K562 (cell line): ENCODE measurements around the gene RCOR1. TPM values are rescaled to one million over a fixed set of nuclear protein-coding genes. Genes with fewer than 3 reads are reported as not detected.
A peak's percentile ranks its signal among the peaks of the same experiment; 100 is the strongest.

ENCODE experiments used
- BRD4 ChIP-seq: fragments of 200-600 bp; sonication (generic); IDR thresholded peaks from 2 replicates; pipeline ENCODE4 v1.6.1; 2017; ENCODE audit warnings: inconsistent platforms
- GATA2 ChIP-seq: sonication (generic); formaldehyde crosslinking; IDR thresholded peaks from 2 replicates; pipeline ENCODE4 v1.4.0; 2020; ENCODE audit warnings: mild to moderate bottlenecking, missing genetic modification reagents
- KAT7 ChIP-seq: sonication (generic); formaldehyde crosslinking; IDR thresholded peaks from 2 replicates; pipeline ENCODE4 v1.8.0; 2022; ENCODE audit warnings: missing genetic modification reagents, mild to moderate bottlenecking, borderline replicate concordance
- MAZ ChIP-seq, 2 experiments: fragments of 450-650 bp in 1 of 2; sonication (generic) in 1 of 2; formaldehyde crosslinking; IDR thresholded peaks in 1 of 2; conservative IDR thresholded peaks in 1 of 2; 2 replicates each; pipeline versions ENCODE4 v1.4.0 to v1.5.0; 2020; ENCODE audit warnings: mild to moderate bottlenecking in 1 of 2, missing genetic modification reagents in 1 of 2
- PCBP1 ChIP-seq: fragments of 200-400 bp; formaldehyde crosslinking; IDR thresholded peaks from 2 replicates; pipeline ENCODE4 v1.6.1; 2018; ENCODE audit warnings: mild to moderate bottlenecking, low read depth, low read length; ENCODE audit not compliant: poor library complexity, severe bottlenecking
- PKNOX1 ChIP-seq: fragments of 450-650 bp; IDR thresholded peaks from 2 replicates; pipeline ENCODE4 v1.6.1; 2016
- POLR2AphosphoS5 ChIP-seq: IDR thresholded peaks from 2 replicates; pipeline ENCODE4 v1.6.1; 2011; ENCODE audit warnings: mild to moderate bottlenecking, low read depth, low read length, moderate library complexity; ENCODE audit not compliant: control insufficient read depth, insufficient read depth
- PRDM10 ChIP-seq: fragments of 450-650 bp; IDR thresholded peaks from 2 replicates; pipeline ENCODE4 v1.6.1; 2018; ENCODE audit not compliant: partially characterized antibody
- TAF1 ChIP-seq: IDR thresholded peaks from 2 replicates; pipeline ENCODE4 v1.6.1; 2011; ENCODE audit warnings: mild to moderate bottlenecking, low read length, moderate library complexity; ENCODE audit not compliant: insufficient read depth, control insufficient read depth, severe bottlenecking; ENCODE audit errors: extremely low read depth
- ZBTB49 ChIP-seq: sonication (generic); formaldehyde crosslinking; IDR thresholded peaks from 2 replicates; pipeline ENCODE4 v1.8.0; 2022; ENCODE audit warnings: missing genetic modification reagents, mild to moderate bottlenecking, borderline replicate concordance
- ZEB2 ChIP-seq: fragments of 450-650 bp; IDR thresholded peaks from 2 replicates; pipeline ENCODE4 v1.6.1; 2016
- ZFP91 ChIP-seq: sonication (generic); formaldehyde crosslinking; IDR thresholded peaks from 2 replicates; pipeline ENCODE4 v1.8.0; 2022; ENCODE audit warnings: mild to moderate bottlenecking, missing genetic modification reagents
- ZNF592 ChIP-seq: fragments of 450-650 bp; IDR thresholded peaks from 2 replicates; pipeline ENCODE4 v1.6.1; 2017; ENCODE audit warnings: antibody characterized with exemption, mild to moderate bottlenecking
- polyA plus RNA-seq, 8 experiments: library from polyadenylated mRNA; depleted of rRNA in 4 of 8; stranded (reverse) in 5 of 8; unstranded in 3 of 8; fragments of >200 nt; fragmentation: Nextera tagmentation in 2 of 8; fragmentation: Illumina TruSeq in 1 of 8; extraction: Ambion mirVana in 2 of 8; extraction: Trizol in 1 of 8; gene quantifications; 2 replicates each; pipeline versions ENCODE4 v1.2.1 to v1.2.3, GENCODE V29; 2011 to 2014; ENCODE audit warnings: inconsistent platforms in 1 of 8, missing spikeins in 1 of 8
- total RNA-seq, 7 experiments: library from RNA; depleted of rRNA in 6 of 7; stranded (reverse); fragments of >200 nt in 6 of 7; fragmentation: Illumina TruSeq in 2 of 7; extraction: Trizol in 2 of 7; gene quantifications; 2 replicates each; pipeline versions ENCODE4 v1.2.1 to v1.2.3, GENCODE V29; 2011 to 2021; ENCODE audit warnings: low replicate concordance in 1 of 7

RCOR1 gene
- total and polyA plus RNA-seq, 9 of the 15 experiments (the other 6 are each of a cell fraction or from before 2014, with no cell fraction given): 8.5 to 47.9 (median 20.9) TPM

- TF ChIP-seq POLR2AphosphoS5: 0 out of 2 replicates have a peak, but pooled peaks have one; percentile 38
- TF ChIP-seq ZBTB49 (CRISPR knock-in tag): no peak
- TF ChIP-seq KAT7 (CRISPR knock-in tag): no peak
- TF ChIP-seq ZEB2: peak; percentile 68
- peak; percentile 92 for TF ChIP-seq ZFP91 (CRISPR knock-in tag)
- peak; percentile 61; the same call in 1 of the 2 replicates for TF ChIP-seq ZNF592
- TF ChIP-seq PKNOX1: peak; percentile 42
- TF ChIP-seq MAZ (CRISPR knock-in tag; conservative IDR thresholded peaks at IDR 0.05 in 1 of 2, IDR thresholded peaks at IDR 0.05 in 1 of 2): peak in 1 of 2 experiments; percentile 30; a peak in 1 of 4 replicates
- TF ChIP-seq PRDM10: peak; percentile 21
- TF ChIP-seq BRD4: no peak
- TF ChIP-seq PCBP1: no peak
- peak; percentile 37; the same call in 1 of the 2 replicates for TF ChIP-seq GATA2 (CRISPR knock-in tag)
- TF ChIP-seq TAF1: no peak
Measured at GRCh38 chr14:102568115-102568614, 24.3 kb upstream of the RCOR1 start (continued).
